Heart left ventricle (tissue), 16 donors: ENCODE measurements around the gene ITGB1BP1. TPM values are rescaled to one million over a fixed set of nuclear protein-coding genes. Genes with fewer than 3 reads are reported as not detected.

Experiments used
- ATAC-seq, 4 donors: fragments of 200-7000 bp; cut with Tn5 transposase; one replicate each; pipeline ENCODE4 v1.9.1; 2020 to 2022; ENCODE audit warnings: moderate library complexity in 4 of 4, mild to moderate bottlenecking in 3 of 4, moderate number of reproducible peaks in 1 of 4
- DNase-seq, 5 donors: peaks; one replicate each; pipeline ENCODE4 v3.0.0-alpha.2; 2020
- H3K27ac ChIP-seq, 12 donors: fragments of 200-600 bp; sonication (generic) in 4 of 12; one replicate each; pipeline versions ENCODE4 v1.5.0 to v1.8.0; 2016 to 2022; ENCODE audit warnings: mild to moderate bottlenecking in 2 of 12
- H3K27me3 ChIP-seq, 9 donors: fragments of 200-600 bp; sonication (generic) in 2 of 9; one replicate each; pipeline versions ENCODE4 v1.5.1 to v1.8.0; 2016 to 2022; ENCODE audit warnings: mild to moderate bottlenecking in 3 of 9
- H3K36me3 ChIP-seq, 9 donors: fragments of 200-600 bp; sonication (generic) in 2 of 9; one replicate each; pipeline versions ENCODE4 v1.5.0 to v1.8.0; 2018 to 2022; ENCODE audit warnings: mild to moderate bottlenecking in 2 of 9
- H3K4me1 ChIP-seq, 12 donors: fragments of 200-600 bp; sonication (generic) in 4 of 12; one replicate each; pipeline versions ENCODE4 v1.5.0 to v1.8.0; 2016 to 2022; ENCODE audit warnings: mild to moderate bottlenecking in 3 of 12
- H3K4me3 ChIP-seq, 12 donors: fragments of 200-600 bp; sonication (generic) in 4 of 12; one replicate each; pipeline versions ENCODE4 v1.5.0 to v1.8.0; 2017 to 2022; ENCODE audit warnings: mild to moderate bottlenecking in 9 of 12, moderate library complexity in 4 of 12
- H3K9me3 ChIP-seq, 12 donors: fragments of 200-600 bp; sonication (generic) in 4 of 12; one replicate each; pipeline versions ENCODE4 v1.5.0 to v1.8.0; 2016 to 2022; ENCODE audit warnings: mild to moderate bottlenecking in 1 of 12
- POLR2A ChIP-seq, 2 donors: fragments of 450-650 bp; IDR thresholded peaks; one replicate each; pipeline ENCODE4 v1.6.1; 2017; ENCODE audit warnings: antibody characterized with exemption in 2 of 2, mild to moderate bottlenecking in 2 of 2, moderate library complexity in 2 of 2
- WGBS, 4 donors: extraction: QIAGEN DNeasy Blood & Tissue Kit in 2 of 4; methylation state at CpG; one replicate each; pipeline versions ENCODE4 v1.1.5 to v1.1.7; 2013 to 2018; 5-methylcytosine and 5-hydroxymethylcytosine counted together
- intact Hi-C, 10 donors: fragments of 100-400 bp; cut with DNase I; formaldehyde crosslinking; loops; one replicate each; pipeline versions ENCODE4 v1.11.1 to v1.14.2; 2022
- polyA plus RNA-seq, 2 donors: library from polyadenylated mRNA; stranded (reverse); fragments of 200-250 nt; gene quantifications; one replicate each; pipeline ENCODE4 v1.2.3, GENCODE V29; 2013
- total RNA-seq, 9 donors: library from RNA; depleted of rRNA in 2 of 9; stranded (reverse); fragments of >200 nt in 2 of 9; fragmentation: NEBNext Ultra II Directional in 3 of 9; extraction: Animal tissue kit (Norgen Biotek cat#: 25700) in 3 of 9; gene quantifications; one replicate each; pipeline versions ENCODE4 v1.1.0 to v1.2.4, GENCODE V29; 2016 to 2023
- TF ChIP-seq, protein P1 (sequence below), 12 donors: fragments of 200-600 bp; sonication (generic) in 4 of 12; IDR thresholded peaks; one replicate each; pipeline versions ENCODE4 v1.5.0 to v1.8.0; 2018 to 2022; ENCODE audit warnings: antibody characterized with exemption in 12 of 12, mild to moderate bottlenecking in 5 of 12
- donor health status: ischemic (EF 13 %, LVEDD 7.1; RV severe dilation, severe dysfunction).
- donor health status: healthy with polysubstance abuse.
- donor health status: DM: no; HTN: yes; CAD: no.
- donor health status: DM: no; HTN: no; CAD: no.
- donor health status: ischemic (EF 25% LVEDD 6.9; RV normal size, moderate dysfunction).
- donor health status: ischemic (EF 25% LVEDD 5.7; RV mildly dilated, moderate dysfunction).
- donor health status: healthy.
- donor health status: DM: yes; HTN: yes; CAD: no.
- donor health status: ischemic (EF 35%, LVEDD 5.7; RV mildly dilated, moderate dysfunction).
- donor health status: nonischemic (EF 11% LVEDD 7.7; RV severe dilation, severe dysfunction).
- donor health status: DM: yes; HTN: yes; CAD: no.
- donor health status: PGD.
- donor health status: ischemic (EF 29% LVEDD 5.4; RV normal size, mild dysfunction).
- donor health status: nonischemic (EF 23%, LVEDD 6.1; RV moderate dilation, normal function).

Gene ITGB1BP1
- total and polyA plus RNA-seq, 11 donors = 26.5 to 165 (median 104) TPM

DNA sequence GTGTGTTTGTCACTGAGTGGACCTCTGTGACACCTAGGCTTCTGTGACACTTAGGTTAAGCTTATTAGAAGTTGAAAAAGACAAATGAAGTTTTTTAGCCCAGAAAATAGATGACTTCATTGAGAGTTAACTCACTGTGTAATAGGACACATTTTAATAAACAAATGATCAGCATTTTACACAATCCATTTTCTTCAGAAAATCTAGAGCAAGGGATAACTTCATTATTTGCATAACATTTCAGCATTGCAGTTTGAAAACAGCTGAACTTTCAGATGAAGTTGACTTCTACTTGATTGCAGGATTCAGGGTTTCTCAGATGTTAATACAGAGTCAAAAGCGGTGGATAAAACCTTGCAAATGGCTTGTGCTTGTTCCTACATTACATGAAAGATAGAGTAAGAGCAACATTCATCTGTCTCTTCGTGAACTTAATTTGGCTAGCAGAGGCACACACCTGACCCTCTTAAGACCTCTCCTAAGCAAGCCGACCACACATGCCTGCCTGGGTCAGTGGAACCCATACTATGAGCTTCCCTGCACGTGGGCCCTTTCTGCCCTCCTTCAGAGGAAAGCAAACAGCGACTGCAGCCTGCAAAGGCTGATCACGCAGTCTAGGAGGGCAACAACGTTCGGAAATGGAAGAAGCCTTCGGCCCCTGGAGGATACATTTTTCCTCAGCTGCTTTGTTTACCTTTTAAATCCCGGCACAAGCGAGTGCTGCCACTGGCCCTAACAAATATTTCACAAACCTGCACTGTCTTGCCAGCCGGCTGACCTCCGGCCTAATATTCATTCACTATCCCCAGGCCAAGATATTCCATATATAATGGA is 16.6 kb downstream of the ITGB1BP1 start:
- intact Hi-C loops = no loop called here
- DNase-seq (no peak), ATAC-seq (peak in 1 of 4 donors; percentile 16)
- H3K36me3 ChIP-seq = peaks cover 0 to 94% (median 74%) of the 10 kb centered on the region in 9 donors
- H3K9me3 ChIP-seq = no peaks in the 10 kb centered on the region
- H3K4me3 ChIP-seq = no peak overlapping the region
- peaks cover 0 to 20% (median 8%) of the 10 kb centered on the region in 12 donors for H3K4me1 ChIP-seq
- peak overlapping the region in 2 of 12 donors; percentile 3 to 60 for H3K27ac ChIP-seq
- H3K27me3 ChIP-seq = no peaks in the 10 kb centered on the region
- TF ChIP-seq, protein P1, sequence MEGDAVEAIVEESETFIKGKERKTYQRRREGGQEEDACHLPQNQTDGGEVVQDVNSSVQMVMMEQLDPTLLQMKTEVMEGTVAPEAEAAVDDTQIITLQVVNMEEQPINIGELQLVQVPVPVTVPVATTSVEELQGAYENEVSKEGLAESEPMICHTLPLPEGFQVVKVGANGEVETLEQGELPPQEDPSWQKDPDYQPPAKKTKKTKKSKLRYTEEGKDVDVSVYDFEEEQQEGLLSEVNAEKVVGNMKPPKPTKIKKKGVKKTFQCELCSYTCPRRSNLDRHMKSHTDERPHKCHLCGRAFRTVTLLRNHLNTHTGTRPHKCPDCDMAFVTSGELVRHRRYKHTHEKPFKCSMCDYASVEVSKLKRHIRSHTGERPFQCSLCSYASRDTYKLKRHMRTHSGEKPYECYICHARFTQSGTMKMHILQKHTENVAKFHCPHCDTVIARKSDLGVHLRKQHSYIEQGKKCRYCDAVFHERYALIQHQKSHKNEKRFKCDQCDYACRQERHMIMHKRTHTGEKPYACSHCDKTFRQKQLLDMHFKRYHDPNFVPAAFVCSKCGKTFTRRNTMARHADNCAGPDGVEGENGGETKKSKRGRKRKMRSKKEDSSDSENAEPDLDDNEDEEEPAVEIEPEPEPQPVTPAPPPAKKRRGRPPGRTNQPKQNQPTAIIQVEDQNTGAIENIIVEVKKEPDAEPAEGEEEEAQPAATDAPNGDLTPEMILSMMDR (IDR thresholded peaks at IDR 0.05) = no peak
- no peak for TF ChIP-seq POLR2A (IDR thresholded peaks at IDR 0.05)
- WGBS, 4 donors = 69 to 74% (median 73%) methylated on average over 13 of the region's 13 CpGs

- intact Hi-C loops = no loop called here
- Histone ChIP-seq H3K4me1 (peaks cover 0 to 20% (median 8%) of the 10 kb centered on the region in 12 donors), H3K27me3 (no peaks in the 10 kb centered on the region), H3K9me3 (no peaks in the 10 kb centered on the region), H3K36me3 (peaks cover 0 to 94% (median 68%) of the 10 kb centered on the region in 9 donors), H3K27ac (no peak overlapping the region), H3K4me3 (no peak overlapping the region)
- TF ChIP-seq, protein P1 (IDR thresholded peaks at IDR 0.05) = no peak
- TF ChIP-seq POLR2A (IDR thresholded peaks at IDR 0.05) = no peak
- DNase-seq = no peak
- WGBS, 4 donors = 96 to 99% (median 97%) methylated on average over 2 of the region's 2 CpGs
- no peak for ATAC-seq
Observed at GRCh38 chr2:9405636-9406035, 17.7 kb downstream of the ITGB1BP1 start.

DNA sequence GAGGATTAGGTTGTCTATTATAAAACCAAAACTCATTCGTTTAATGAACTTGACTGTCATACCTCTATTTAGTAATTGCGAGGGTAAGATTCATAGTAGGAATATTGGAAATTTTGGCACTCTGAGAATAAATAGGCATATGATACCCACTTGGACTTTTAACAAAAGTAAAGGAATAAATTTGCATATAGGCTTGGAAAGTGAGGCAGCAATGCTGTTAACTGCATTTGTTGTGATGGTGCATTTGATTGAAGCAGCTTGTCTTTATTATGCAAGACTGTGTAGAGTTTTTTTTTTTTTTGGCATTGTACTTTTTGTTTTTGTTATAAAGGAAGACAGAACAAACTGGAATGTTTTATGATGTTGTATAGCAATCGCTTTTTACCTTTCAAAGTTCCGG is 18.9 kb downstream of the ITGB1BP1 start:
- Histone ChIP-seq H3K4me1 (peaks cover 0 to 22% (median 8%) of the 10 kb centered on the region in 12 donors), H3K27me3 (no peaks in the 10 kb centered on the region), H3K4me3 (no peak overlapping the region), H3K9me3 (no peaks in the 10 kb centered on the region), H3K36me3 (peaks cover 0 to 85% (median 59%) of the 10 kb centered on the region in 9 donors), H3K27ac (peak overlapping the region in 1 of 12 donors; percentile 26)
- ATAC-seq (no peak), DNase-seq (no peak)
- intact Hi-C loops = no loop called here
- TF ChIP-seq, protein P1 (IDR thresholded peaks at IDR 0.05) = no peak
- TF ChIP-seq POLR2A (IDR thresholded peaks at IDR 0.05) = no peak
- 88 to 94% (median 90%) methylated on average over 4 of the region's 4 CpGs for WGBS, 4 donors

- DNase-seq (no peak), ATAC-seq (peak in 1 of 4 donors; percentile 28)
- no peak overlapping the region for H3K4me3 ChIP-seq
- H3K36me3 ChIP-seq = peaks cover 0 to 83% (median 59%) of the 10 kb centered on the region in 9 donors
- H3K9me3 ChIP-seq = no peaks in the 10 kb centered on the region
- WGBS, 4 donors = 51 to 63% (median 60%) methylated on average over 2 of the region's 2 CpGs
- intact Hi-C loops = no loop called here
- H3K4me1 ChIP-seq = peaks cover 0 to 26% (median 9%) of the 10 kb centered on the region in 12 donors
- TF ChIP-seq, protein P1 (IDR thresholded peaks at IDR 0.05) = no peak
- no peak for TF ChIP-seq POLR2A (IDR thresholded peaks at IDR 0.05)
- peak overlapping the region in 1 of 12 donors; percentile 26 for H3K27ac ChIP-seq
- no peaks in the 10 kb centered on the region for H3K27me3 ChIP-seq
Observed at GRCh38 chr2:9403924-9404323, 19.4 kb downstream of the ITGB1BP1 start.
